Measurements from ENCODE around the gene PPIF. TPM values are rescaled to one million over a fixed set of nuclear protein-coding genes. Genes with fewer than 3 reads are reported as not detected.

PPIF gene
- total and polyA plus RNA-seq, 2 donors (not counting 3 experiments of a cell fraction or from before 2014, with no cell fraction given), result 50.7 to 51.2 TPM

GRCh38 chr10:79329529-79329928 lies 17.7 kb upstream of the PPIF start:
- Histone ChIP-seq H3K27ac (ENCODE audit: insufficient read depth, low read depth, low read length) (no peak overlapping the region), H3K4me1 (ENCODE audit: control insufficient read depth, extremely low read depth, insufficient read depth, low read length) (no peaks in the 10 kb centered on the region), H3K9me1 (replicated peaks; ENCODE audit: control insufficient read depth, extremely low read depth, insufficient read depth, low read length) (no peaks in the 10 kb centered on the region), H3K27me3 (ENCODE audit: control insufficient read depth in 2 of 2, insufficient read depth in 2 of 2, low read length in 2 of 2) (peaks cover 0 to 10% of the 10 kb centered on the region in 2 experiments), H3K4me3 (replicated peaks in 1 of 3; ENCODE audit: insufficient read depth in 1 of 3, low read depth in 1 of 3, low read length in 3 of 3) (no peak overlapping the region), H2AFZ (ENCODE audit: low read depth, low read length) (no peak overlapping the region), H3K4me2 (ENCODE audit: insufficient read depth, low read length) (no peak overlapping the region), H3K79me2 (ENCODE audit: control insufficient read depth, insufficient read depth, low read length) (no peaks in the 10 kb centered on the region), H3K9ac (replicated peaks; ENCODE audit: extremely low read depth, insufficient read depth, low read length) (no peak overlapping the region), H3K9me3 (replicated peaks; ENCODE audit: control insufficient read depth, insufficient read depth, low read length) (no peaks in the 10 kb centered on the region), H4K20me1 (replicated peaks; ENCODE audit: control insufficient read depth, extremely low read depth, insufficient read depth, low read length) (no peaks in the 10 kb centered on the region), H3K36me3 (ENCODE audit: control insufficient read depth in 2 of 2, extremely low read depth in 1 of 2, insufficient read depth in 2 of 2, low read length in 2 of 2) (no peaks in the 10 kb centered on the region)
- BruUV-seq (replicated peaks), result no TSS peak
- dilution Hi-C loops (cut with MboI; ENCODE audit: extremely low pct_ligation_motif_present, low sequenced_read_pairs), result no loop called here
- DNase-seq (ENCODE audit: low read depth, low spot score), result no peak
- CTCF ChIA-PET, result no interaction called here
- FAIRE-seq, result no peak
- intact Hi-C loops (cut with micrococcal nuclease), result no loop called here
- POLR2A ChIA-PET, result no interaction called here
- TF ChIP-seq, protein P1, sequence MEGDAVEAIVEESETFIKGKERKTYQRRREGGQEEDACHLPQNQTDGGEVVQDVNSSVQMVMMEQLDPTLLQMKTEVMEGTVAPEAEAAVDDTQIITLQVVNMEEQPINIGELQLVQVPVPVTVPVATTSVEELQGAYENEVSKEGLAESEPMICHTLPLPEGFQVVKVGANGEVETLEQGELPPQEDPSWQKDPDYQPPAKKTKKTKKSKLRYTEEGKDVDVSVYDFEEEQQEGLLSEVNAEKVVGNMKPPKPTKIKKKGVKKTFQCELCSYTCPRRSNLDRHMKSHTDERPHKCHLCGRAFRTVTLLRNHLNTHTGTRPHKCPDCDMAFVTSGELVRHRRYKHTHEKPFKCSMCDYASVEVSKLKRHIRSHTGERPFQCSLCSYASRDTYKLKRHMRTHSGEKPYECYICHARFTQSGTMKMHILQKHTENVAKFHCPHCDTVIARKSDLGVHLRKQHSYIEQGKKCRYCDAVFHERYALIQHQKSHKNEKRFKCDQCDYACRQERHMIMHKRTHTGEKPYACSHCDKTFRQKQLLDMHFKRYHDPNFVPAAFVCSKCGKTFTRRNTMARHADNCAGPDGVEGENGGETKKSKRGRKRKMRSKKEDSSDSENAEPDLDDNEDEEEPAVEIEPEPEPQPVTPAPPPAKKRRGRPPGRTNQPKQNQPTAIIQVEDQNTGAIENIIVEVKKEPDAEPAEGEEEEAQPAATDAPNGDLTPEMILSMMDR (IDR thresholded peaks at IDR 0.05; ENCODE audit: extremely low read depth in 1 of 2, insufficient read depth in 1 of 2, low read depth in 1 of 2, low read length in 2 of 2), result no peak
- TF ChIP-seq GATA2 (IDR thresholded peaks at IDR 0.05; ENCODE audit: insufficient read depth, insufficient read length, low read depth, low read length) (no peak), JUN (IDR thresholded peaks at IDR 0.05; ENCODE audit: borderline replicate concordance, insufficient read depth, insufficient read length, low read depth) (no peak), POLR2AphosphoS5 (IDR thresholded peaks at IDR 0.05; ENCODE audit: insufficient read depth, low read depth, low read length) (no peak)

DNA sequence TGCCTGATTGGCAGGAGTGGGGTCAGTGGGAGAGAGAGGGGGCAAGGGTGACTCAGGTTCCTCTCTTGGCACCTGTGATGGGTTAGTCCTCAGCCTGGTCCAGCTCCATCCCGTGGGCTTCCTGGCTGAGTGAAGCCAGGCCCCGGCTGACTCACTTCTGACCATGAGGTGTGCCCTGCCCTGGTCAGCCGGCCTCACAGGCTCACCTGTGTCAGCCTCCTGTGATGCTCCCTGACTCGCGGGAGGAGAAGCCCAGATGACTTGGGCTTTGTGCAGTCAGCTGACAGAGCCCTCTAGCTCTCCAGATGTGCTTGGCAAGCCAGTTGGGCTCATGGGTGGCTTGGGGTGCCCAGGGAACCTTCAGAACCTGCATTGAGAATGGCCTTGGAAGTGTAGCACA lies 16.0 kb upstream of the PPIF start:
- Histone ChIP-seq H3K4me1 (ENCODE audit: control insufficient read depth, extremely low read depth, insufficient read depth, low read length) (no peaks in the 10 kb centered on the region), H3K9me1 (replicated peaks; ENCODE audit: control insufficient read depth, extremely low read depth, insufficient read depth, low read length) (no peaks in the 10 kb centered on the region), H3K9ac (replicated peaks; ENCODE audit: extremely low read depth, insufficient read depth, low read length) (no peak overlapping the region), H2AFZ (ENCODE audit: low read depth, low read length) (no peak overlapping the region), H3K27me3 (ENCODE audit: control insufficient read depth in 2 of 2, insufficient read depth in 2 of 2, low read length in 2 of 2) (peaks cover 0 to 6% of the 10 kb centered on the region in 2 experiments), H3K36me3 (ENCODE audit: control insufficient read depth in 2 of 2, extremely low read depth in 1 of 2, insufficient read depth in 2 of 2, low read length in 2 of 2) (no peaks in the 10 kb centered on the region), H3K79me2 (ENCODE audit: control insufficient read depth, insufficient read depth, low read length) (no peaks in the 10 kb centered on the region), H4K20me1 (replicated peaks; ENCODE audit: control insufficient read depth, extremely low read depth, insufficient read depth, low read length) (no peaks in the 10 kb centered on the region), H3K4me2 (ENCODE audit: insufficient read depth, low read length) (no peak overlapping the region), H3K27ac (ENCODE audit: insufficient read depth, low read depth, low read length) (no peak overlapping the region), H3K4me3 (replicated peaks in 1 of 3; ENCODE audit: insufficient read depth in 1 of 3, low read depth in 1 of 3, low read length in 3 of 3) (no peak overlapping the region), H3K9me3 (replicated peaks; ENCODE audit: control insufficient read depth, insufficient read depth, low read length) (no peaks in the 10 kb centered on the region)
- no TSS peak for BruUV-seq (replicated peaks)
- intact Hi-C loops (cut with micrococcal nuclease) (no loop called here), dilution Hi-C loops (cut with MboI; ENCODE audit: extremely low pct_ligation_motif_present, low sequenced_read_pairs) (no loop called here)
- TF ChIP-seq FOS (IDR thresholded peaks at IDR 0.05; ENCODE audit: borderline replicate concordance, insufficient read depth, low read length) (no peak), POLR2A (IDR thresholded peaks at IDR 0.05; ENCODE audit: low read depth, low read length) (no peak), POLR2AphosphoS5 (IDR thresholded peaks at IDR 0.05; ENCODE audit: insufficient read depth, low read depth, low read length) (no peak), MYC (IDR thresholded peaks at IDR 0.05; ENCODE audit: low read depth, low read length) (no peak), JUN (IDR thresholded peaks at IDR 0.05; ENCODE audit: borderline replicate concordance, insufficient read depth, insufficient read length, low read depth) (no peak)
- TF ChIP-seq, protein P1 (IDR thresholded peaks at IDR 0.05; ENCODE audit: extremely low read depth in 1 of 2, insufficient read depth in 1 of 2, low read depth in 1 of 2, low read length in 2 of 2), result no peak
- ChIA-PET CTCF (no interaction called here), POLR2A (no interaction called here)
- no peak for DNase-seq (ENCODE audit: low read depth, low spot score)
- no peak for FAIRE-seq
